Measurements from ENCODE around the gene GNA12. TPM values are rescaled to one million over a fixed set of nuclear protein-coding genes. Genes with fewer than 3 reads are reported as not detected.
A peak's percentile ranks its signal among the peaks of the same experiment; 100 is the strongest.
"Not testable (repeated sequence)": the region's sequence is repeated elsewhere in the genome, so short reads cannot be mapped to it uniquely, and the experiment has no call there.

GNA12 gene
- total RNA-seq, 1 donor from 2014 or later = 43.0 TPM

GRCh38 chr7:2724453-2725177 lies 119.5 kb downstream of the GNA12 start:
- Histone ChIP-seq H3K36me3 (peaks cover 59% of the 10 kb centered on the region), H3K27me3 (ENCODE audit: low read depth) (no peaks in the 10 kb centered on the region), H3K4me1 (peaks cover 10% of the 10 kb centered on the region), H3K27ac (replicated peaks) (no peak overlapping the region), H3K4me3 (no peak overlapping the region), H3K9me3 (replicated peaks) (no peaks in the 10 kb centered on the region)
- no peak for DNase-seq
- no peak for TF ChIP-seq CTCF (IDR thresholded peaks at IDR 0.05; ENCODE audit: borderline replicate concordance)
- intact Hi-C loops (cut with micrococcal nuclease) = no loop called here

- DNase-seq = peak; percentile 7
- H3K27ac ChIP-seq (replicated peaks); H3K27me3 ChIP-seq (ENCODE audit: low read depth); H3K4me3 ChIP-seq; H3K9me3 ChIP-seq (replicated peaks); H3K4me1 ChIP-seq; intact Hi-C loops (cut with micrococcal nuclease): not testable (repeated sequence)
- H3K36me3 ChIP-seq = peaks cover 53% of the 10 kb centered on the region
Observed at GRCh38 chr7:2724036-2724435, 120.1 kb downstream of the GNA12 start.

- no peak overlapping the region for H3K4me3 ChIP-seq
- H3K27me3 ChIP-seq (ENCODE audit: low read depth) = no peaks in the 10 kb centered on the region
- intact Hi-C loops (cut with micrococcal nuclease) = no loop called here
- DNase-seq = peak; percentile 6
- no peaks in the 10 kb centered on the region for H3K9me3 ChIP-seq (replicated peaks)
- no peak for TF ChIP-seq CTCF (IDR thresholded peaks at IDR 0.05; ENCODE audit: borderline replicate concordance)
- H3K4me1 ChIP-seq = no peaks in the 10 kb centered on the region
- peaks cover 52% of the 10 kb centered on the region for H3K36me3 ChIP-seq
- H3K27ac ChIP-seq (replicated peaks) = no peak overlapping the region
Observed at GRCh38 chr7:2723138-2723850, 120.8 kb downstream of the GNA12 start.

- H3K27ac ChIP-seq (replicated peaks) = no peak overlapping the region
- no peak for TF ChIP-seq CTCF (IDR thresholded peaks at IDR 0.05; ENCODE audit: borderline replicate concordance)
- peaks cover 5% of the 10 kb centered on the region for H3K4me1 ChIP-seq
- intact Hi-C loops (cut with micrococcal nuclease) = no loop called here
- no peaks in the 10 kb centered on the region for H3K9me3 ChIP-seq (replicated peaks)
- peak; percentile 0 for DNase-seq
- no peaks in the 10 kb centered on the region for H3K27me3 ChIP-seq (ENCODE audit: low read depth)
- H3K4me3 ChIP-seq = no peak overlapping the region
- H3K36me3 ChIP-seq = peaks cover 51% of the 10 kb centered on the region
Observed at GRCh38 chr7:2722591-2722990, 121.5 kb downstream of the GNA12 start.

- peak; percentile 7 for DNase-seq
- Histone ChIP-seq H3K36me3 (peaks cover 43% of the 10 kb centered on the region), H3K4me3 (no peak overlapping the region), H3K27me3 (ENCODE audit: low read depth) (no peaks in the 10 kb centered on the region), H3K27ac (replicated peaks) (no peak overlapping the region), H3K4me1 (peaks cover 13% of the 10 kb centered on the region), H3K9me3 (replicated peaks) (no peaks in the 10 kb centered on the region)
- no peak for TF ChIP-seq CTCF (IDR thresholded peaks at IDR 0.05; ENCODE audit: borderline replicate concordance)
- intact Hi-C loops (cut with micrococcal nuclease) = no loop called here
Observed at GRCh38 chr7:2721842-2722241, 122.3 kb downstream of the GNA12 start.

GRCh38 chr7:2720024-2720423 lies 124.1 kb downstream of the GNA12 start:
- no peak for DNase-seq
- H3K36me3 ChIP-seq = peaks cover 34% of the 10 kb centered on the region
- no peaks in the 10 kb centered on the region for H3K9me3 ChIP-seq (replicated peaks)
- H3K27ac ChIP-seq (replicated peaks) = no peak overlapping the region
- peaks cover 31% of the 10 kb centered on the region for H3K4me1 ChIP-seq
- TF ChIP-seq CTCF (IDR thresholded peaks at IDR 0.05; ENCODE audit: borderline replicate concordance) = no peak
- intact Hi-C loops (cut with micrococcal nuclease) = no loop called here
- H3K27me3 ChIP-seq (ENCODE audit: low read depth) = no peaks in the 10 kb centered on the region
- no peak overlapping the region for H3K4me3 ChIP-seq
